ENCODE data around the gene ACOT7.

DNA sequence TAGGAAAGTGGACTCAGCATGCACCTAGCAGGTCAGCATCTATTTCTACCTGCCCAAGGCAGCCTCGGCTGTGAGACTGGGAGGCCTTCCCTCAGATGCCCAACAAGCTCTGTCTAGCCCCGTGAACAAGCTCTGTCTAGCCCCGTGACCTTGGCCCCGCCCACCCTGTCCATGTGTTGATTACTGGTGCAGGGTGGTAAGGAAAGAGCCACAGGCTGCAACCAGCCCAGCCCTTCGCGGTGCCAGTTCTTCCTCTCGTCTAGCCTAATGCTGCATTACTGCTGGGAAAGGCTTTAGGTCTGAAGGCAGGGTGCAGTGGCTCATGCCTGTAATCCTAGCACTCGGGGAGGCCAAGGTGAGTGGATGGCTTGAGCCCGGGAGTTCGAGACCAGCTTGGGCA lies 134.9 kb downstream of the ACOT7 start:
- TF ChIP-seq, protein P1, sequence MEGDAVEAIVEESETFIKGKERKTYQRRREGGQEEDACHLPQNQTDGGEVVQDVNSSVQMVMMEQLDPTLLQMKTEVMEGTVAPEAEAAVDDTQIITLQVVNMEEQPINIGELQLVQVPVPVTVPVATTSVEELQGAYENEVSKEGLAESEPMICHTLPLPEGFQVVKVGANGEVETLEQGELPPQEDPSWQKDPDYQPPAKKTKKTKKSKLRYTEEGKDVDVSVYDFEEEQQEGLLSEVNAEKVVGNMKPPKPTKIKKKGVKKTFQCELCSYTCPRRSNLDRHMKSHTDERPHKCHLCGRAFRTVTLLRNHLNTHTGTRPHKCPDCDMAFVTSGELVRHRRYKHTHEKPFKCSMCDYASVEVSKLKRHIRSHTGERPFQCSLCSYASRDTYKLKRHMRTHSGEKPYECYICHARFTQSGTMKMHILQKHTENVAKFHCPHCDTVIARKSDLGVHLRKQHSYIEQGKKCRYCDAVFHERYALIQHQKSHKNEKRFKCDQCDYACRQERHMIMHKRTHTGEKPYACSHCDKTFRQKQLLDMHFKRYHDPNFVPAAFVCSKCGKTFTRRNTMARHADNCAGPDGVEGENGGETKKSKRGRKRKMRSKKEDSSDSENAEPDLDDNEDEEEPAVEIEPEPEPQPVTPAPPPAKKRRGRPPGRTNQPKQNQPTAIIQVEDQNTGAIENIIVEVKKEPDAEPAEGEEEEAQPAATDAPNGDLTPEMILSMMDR (conservative IDR thresholded peaks at IDR 0.05; ENCODE audit: low read depth in 2 of 2): no peak
- TF ChIP-seq POLR2AphosphoS5 (IDR thresholded peaks at IDR 0.05; ENCODE audit: low read depth) (no peak), NANOG (IDR thresholded peaks at IDR 0.05; ENCODE audit: borderline replicate concordance) (no peak)

Measured in GM23338 (cell line).